Stimulated activated memory B cell treated with anti-CD40 and anti-IgM and Interleukin-4, amounts not matched to agents 10 μg/mL and 1 μg/mL and 100 μg/mL, for 72 hours (primary cell): Measurements from ENCODE around the gene ATP6V1D.
"Not testable (repeated sequence)": the region's sequence is repeated elsewhere in the genome, so short reads cannot be mapped to it uniquely, and the experiment has no call there.

Experiments used
- ATAC-seq: fragments of 150-1000 bp; cut with Tn5 transposase; 2 replicates; pipeline ENCODE4 v1.10.0; 2021
- H3K27ac Mint-ChIP-seq: one replicate; pipeline ENCODE4 v1.8.0; 2022; ENCODE audit warnings: mild to moderate bottlenecking, mixed read lengths
- H3K27me3 Mint-ChIP-seq: one replicate; pipeline ENCODE4 v1.8.0; 2022; ENCODE audit warnings: mixed read lengths
- H3K36me3 Mint-ChIP-seq: one replicate; pipeline ENCODE4 v1.8.0; 2022; ENCODE audit warnings: mixed read lengths
- H3K4me1 Mint-ChIP-seq: one replicate; pipeline ENCODE4 v1.8.0; 2022; ENCODE audit warnings: mixed read lengths
- H3K4me3 Mint-ChIP-seq: one replicate; pipeline ENCODE4 v1.8.0; 2022; ENCODE audit warnings: mild to moderate bottlenecking, moderate library complexity, mixed read lengths
- H3K9me3 Mint-ChIP-seq: one replicate; pipeline ENCODE4 v1.8.0; 2022; ENCODE audit warnings: mixed read lengths

ATP6V1D gene

GRCh38 chr14:67359775-67360469 is at the start of gene ATP6V1D, which contains the start of gene EIF2S1:
ATP6V1D (minus strand) TSS chr14:67359804; CDS start chr14:67359698, 106 bp downstream.
EIF2S1 (plus strand) TSS chr14:67360328; CDS start chr14:67364768, 4,440 bp downstream.
- peaks cover 12% of the 10 kb centered on the region for H3K36me3 Mint-ChIP-seq
- H3K9me3 Mint-ChIP-seq = no peaks in the 10 kb centered on the region
- H3K4me1 Mint-ChIP-seq = peaks cover 46% of the 10 kb centered on the region
- H3K4me3 Mint-ChIP-seq = peak within 1 kb of the TSS; percentile 99
- peak within 1 kb of the TSS; percentile 97 for H3K27ac Mint-ChIP-seq
- ATAC-seq = peak; percentile 97
- no peaks in the 10 kb centered on the region for H3K27me3 Mint-ChIP-seq

DNA sequence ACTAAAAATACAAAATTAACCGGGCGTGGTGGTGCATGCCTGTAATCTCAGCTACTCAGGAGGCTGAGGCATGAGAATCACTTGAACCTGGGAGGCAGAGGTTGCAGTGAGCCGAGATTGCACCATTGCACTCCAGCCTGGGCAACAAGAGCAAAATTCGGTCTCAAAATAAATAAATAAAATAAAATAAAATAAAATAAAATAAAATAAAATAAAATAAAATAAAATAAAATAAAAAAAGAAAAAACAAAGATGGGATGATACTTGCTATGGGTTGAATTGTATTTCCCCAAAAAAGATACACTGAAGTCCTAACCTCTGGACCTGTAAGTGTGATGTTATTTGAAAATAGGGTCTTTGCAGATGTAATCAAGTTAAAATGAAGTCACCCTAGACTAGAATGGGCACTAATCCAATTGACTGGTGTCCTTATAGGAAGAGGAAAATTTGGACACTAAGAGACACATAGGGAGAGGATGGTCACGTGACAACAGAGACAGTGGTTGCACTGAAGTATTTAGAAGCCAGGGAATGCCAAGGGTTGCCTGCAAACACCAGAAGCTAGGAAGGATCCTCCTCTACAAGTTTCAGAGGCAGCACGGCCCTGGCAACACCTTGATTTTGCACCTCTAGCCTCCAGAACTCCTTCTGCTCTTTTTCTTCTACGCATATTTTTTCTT is 48.7 kb upstream of the ATP6V1D start:
- H3K36me3 Mint-ChIP-seq, H3K4me1 Mint-ChIP-seq, H3K4me3 Mint-ChIP-seq, H3K27ac Mint-ChIP-seq, H3K9me3 Mint-ChIP-seq, ATAC-seq: not testable (repeated sequence)
- H3K27me3 Mint-ChIP-seq = peaks cover 28% of the 10 kb centered on the region

- Mint-ChIP-seq H3K27ac (no peak overlapping the region), H3K9me3 (no peaks in the 10 kb centered on the region), H3K36me3 (no peaks in the 10 kb centered on the region), H3K27me3 (peaks cover 7% of the 10 kb centered on the region), H3K4me1 (no peaks in the 10 kb centered on the region), H3K4me3 (no peak overlapping the region)
- ATAC-seq = no peak
These were observed 46.2 kb upstream of the ATP6V1D start for GRCh38 chr14:67405771-67406170.

DNA sequence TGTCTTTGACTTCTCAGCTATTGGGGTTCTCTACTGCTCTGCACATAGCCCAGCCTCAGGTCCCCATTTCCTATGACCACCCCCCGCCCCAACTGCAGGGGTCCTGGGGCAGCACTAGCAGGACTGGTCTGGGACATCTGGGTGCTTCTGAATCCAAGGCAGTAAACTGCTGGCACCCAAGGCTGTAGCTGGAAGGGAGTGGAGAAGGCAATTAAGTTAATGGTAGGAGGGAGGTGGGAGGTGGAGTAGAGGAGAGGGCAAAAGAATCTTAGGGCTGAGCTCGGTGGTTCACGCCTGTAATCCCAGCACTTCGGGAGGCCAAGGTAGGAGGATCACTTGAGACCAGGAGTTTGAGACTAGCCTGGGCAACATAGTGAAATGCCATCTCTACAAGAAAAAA is 40.8 kb upstream of the ATP6V1D start:
- no peaks in the 10 kb centered on the region for H3K9me3 Mint-ChIP-seq
- no peak for ATAC-seq
- peaks cover 15% of the 10 kb centered on the region for H3K27me3 Mint-ChIP-seq
- no peak overlapping the region for H3K27ac Mint-ChIP-seq
- no peak overlapping the region for H3K4me3 Mint-ChIP-seq
- H3K4me1 Mint-ChIP-seq = no peaks in the 10 kb centered on the region
- H3K36me3 Mint-ChIP-seq = no peaks in the 10 kb centered on the region

DNA sequence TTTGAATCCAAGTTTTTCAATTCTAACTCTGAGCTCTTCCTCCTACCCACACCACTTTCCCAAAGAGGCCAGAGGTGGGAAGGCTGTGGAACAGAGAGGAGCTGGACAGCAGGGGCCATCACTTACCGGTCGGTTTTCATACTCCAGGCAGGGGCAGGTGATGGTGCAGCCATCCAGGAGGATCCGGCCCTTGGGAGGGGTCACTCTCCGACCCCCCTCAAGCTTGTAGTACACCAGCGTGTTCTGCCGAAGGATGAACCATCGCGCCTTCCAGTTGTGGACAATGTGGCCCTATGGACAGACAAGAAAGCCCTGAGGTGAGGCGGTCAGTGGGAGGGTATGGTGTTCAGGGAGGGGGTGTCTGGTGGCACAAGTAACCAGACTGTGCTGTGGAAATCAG is 37.9 kb upstream of the ATP6V1D start:
- no peaks in the 10 kb centered on the region for H3K36me3 Mint-ChIP-seq
- no peak overlapping the region for H3K4me3 Mint-ChIP-seq
- no peaks in the 10 kb centered on the region for H3K9me3 Mint-ChIP-seq
- peaks cover 15% of the 10 kb centered on the region for H3K27me3 Mint-ChIP-seq
- no peak for ATAC-seq
- no peaks in the 10 kb centered on the region for H3K4me1 Mint-ChIP-seq
- no peak overlapping the region for H3K27ac Mint-ChIP-seq

- H3K4me1 Mint-ChIP-seq = no peaks in the 10 kb centered on the region
- ATAC-seq = no peak
- no peak overlapping the region for H3K27ac Mint-ChIP-seq
- H3K9me3 Mint-ChIP-seq = no peaks in the 10 kb centered on the region
- no peak overlapping the region for H3K4me3 Mint-ChIP-seq
- H3K27me3 Mint-ChIP-seq = peaks cover 15% of the 10 kb centered on the region
- H3K36me3 Mint-ChIP-seq = no peaks in the 10 kb centered on the region
These were observed 36.9 kb upstream of the ATP6V1D start for GRCh38 chr14:67396381-67396970.

DNA sequence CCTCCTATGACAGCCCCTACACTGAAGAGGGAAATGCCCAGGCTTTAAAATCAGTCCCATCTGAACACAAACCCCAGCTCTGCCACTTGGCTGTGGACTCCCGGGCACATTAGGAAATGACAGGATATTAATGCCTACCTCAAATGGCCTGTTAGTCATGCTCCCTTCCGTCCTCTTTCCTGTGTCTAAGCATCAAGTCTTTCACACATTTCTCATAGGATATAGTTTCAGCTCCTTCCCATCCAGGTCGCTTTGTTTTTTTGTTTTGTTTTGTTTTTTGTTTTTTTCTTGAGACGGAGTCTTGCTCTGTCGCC is 36.2 kb upstream of the ATP6V1D start:
- Mint-ChIP-seq H3K9me3 (no peaks in the 10 kb centered on the region), H3K36me3 (no peaks in the 10 kb centered on the region), H3K4me3 (no peak overlapping the region), H3K27me3 (peaks cover 15% of the 10 kb centered on the region), H3K4me1 (no peaks in the 10 kb centered on the region), H3K27ac (no peak overlapping the region)
- ATAC-seq = no peak

- H3K36me3 Mint-ChIP-seq = no peaks in the 10 kb centered on the region
- no peaks in the 10 kb centered on the region for H3K9me3 Mint-ChIP-seq
- H3K27ac Mint-ChIP-seq = no peak overlapping the region
- H3K4me1 Mint-ChIP-seq = no peaks in the 10 kb centered on the region
- no peak for ATAC-seq
- H3K27me3 Mint-ChIP-seq = peaks cover 15% of the 10 kb centered on the region
- H3K4me3 Mint-ChIP-seq = no peak overlapping the region
These were observed 35.7 kb upstream of the ATP6V1D start for GRCh38 chr14:67395086-67395875.

DNA sequence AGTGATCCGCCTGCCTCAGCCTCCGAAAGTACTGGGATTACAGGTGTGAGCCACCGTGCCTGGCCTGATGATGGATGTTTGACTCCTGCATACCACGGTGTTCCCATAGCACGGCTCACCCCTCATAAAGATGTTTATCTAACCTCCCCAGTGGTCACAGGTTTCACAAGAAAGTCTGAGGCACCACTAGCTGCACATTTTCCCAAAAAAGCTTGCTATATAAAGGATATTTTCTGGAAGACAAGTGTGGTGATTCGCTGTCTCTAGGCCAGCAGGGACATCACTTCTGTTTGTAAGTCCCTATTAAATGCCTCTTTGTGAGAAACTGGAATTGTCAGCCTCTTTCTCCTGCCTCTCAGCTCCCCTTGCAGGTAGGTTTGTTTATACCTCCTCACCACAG is 34.1 kb upstream of the ATP6V1D start:
- no peaks in the 10 kb centered on the region for H3K9me3 Mint-ChIP-seq
- H3K36me3 Mint-ChIP-seq = no peaks in the 10 kb centered on the region
- H3K27me3 Mint-ChIP-seq = peaks cover 9% of the 10 kb centered on the region
- no peak overlapping the region for H3K27ac Mint-ChIP-seq
- no peaks in the 10 kb centered on the region for H3K4me1 Mint-ChIP-seq
- no peak overlapping the region for H3K4me3 Mint-ChIP-seq
- no peak for ATAC-seq

- H3K27me3 Mint-ChIP-seq = no peaks in the 10 kb centered on the region
- H3K4me1 Mint-ChIP-seq = no peaks in the 10 kb centered on the region
- no peak overlapping the region for H3K27ac Mint-ChIP-seq
- no peaks in the 10 kb centered on the region for H3K9me3 Mint-ChIP-seq
- no peak for ATAC-seq
- peaks cover 4% of the 10 kb centered on the region for H3K36me3 Mint-ChIP-seq
- H3K4me3 Mint-ChIP-seq = no peak overlapping the region
These were observed 33.2 kb upstream of the ATP6V1D start for GRCh38 chr14:67392800-67393199.

- Mint-ChIP-seq H3K4me1 (no peaks in the 10 kb centered on the region), H3K4me3 (no peak overlapping the region), H3K36me3 (peaks cover 10% of the 10 kb centered on the region), H3K9me3 (no peaks in the 10 kb centered on the region), H3K27me3 (no peaks in the 10 kb centered on the region), H3K27ac (no peak overlapping the region)
- no peak for ATAC-seq
These were observed 32.5 kb upstream of the ATP6V1D start for GRCh38 chr14:67392123-67392522.

DNA sequence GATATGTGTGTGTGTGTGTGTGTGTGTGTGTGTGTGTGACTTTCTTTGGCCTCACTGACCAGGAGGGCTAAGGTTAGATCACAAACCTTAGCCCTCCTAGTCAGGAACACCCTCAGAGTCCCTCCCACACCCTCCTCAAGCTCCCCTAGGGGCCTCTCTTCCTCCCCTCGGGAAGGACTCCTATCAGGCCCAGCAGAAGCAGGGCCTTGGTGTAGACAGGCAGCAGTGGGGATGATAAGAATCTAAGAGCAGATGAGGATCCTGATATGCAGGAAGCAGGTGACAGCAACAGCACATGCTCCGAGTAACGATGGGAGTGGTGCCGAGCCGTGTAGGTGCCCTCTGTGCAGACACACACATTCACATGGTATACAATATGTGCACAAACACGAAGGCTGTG is 31.7 kb upstream of the ATP6V1D start:
- H3K9me3 Mint-ChIP-seq = no peaks in the 10 kb centered on the region
- no peaks in the 10 kb centered on the region for H3K4me1 Mint-ChIP-seq
- peaks cover 15% of the 10 kb centered on the region for H3K36me3 Mint-ChIP-seq
- H3K27ac Mint-ChIP-seq = no peak overlapping the region
- H3K27me3 Mint-ChIP-seq = no peaks in the 10 kb centered on the region
- ATAC-seq = no peak
- no peak overlapping the region for H3K4me3 Mint-ChIP-seq

GRCh38 chr14:67389811-67390534 is 30.4 kb upstream of the ATP6V1D start:
- Mint-ChIP-seq H3K9me3 (no peaks in the 10 kb centered on the region), H3K27ac (no peak overlapping the region), H3K4me1 (no peaks in the 10 kb centered on the region), H3K36me3 (peaks cover 24% of the 10 kb centered on the region), H3K27me3 (no peaks in the 10 kb centered on the region), H3K4me3 (no peak overlapping the region)
- ATAC-seq = no peak

DNA sequence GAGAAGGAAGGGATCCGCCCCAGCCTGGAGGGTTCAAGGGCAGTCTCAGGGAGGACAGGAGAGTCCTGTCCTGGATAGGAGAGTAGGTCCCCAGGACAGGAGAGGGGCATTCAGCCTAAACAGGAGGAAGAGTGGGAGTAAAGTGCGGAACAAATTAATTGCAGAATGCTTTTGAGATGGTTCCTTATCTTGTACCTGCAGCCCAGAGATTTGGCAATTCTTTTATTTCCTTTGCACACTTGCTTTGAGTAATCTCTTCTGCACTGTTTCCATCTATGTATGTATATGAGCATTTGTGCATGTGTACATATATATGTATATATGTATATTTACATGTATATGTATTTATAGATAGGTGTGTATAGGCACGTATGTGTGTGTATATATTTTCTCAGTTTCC is 29.7 kb upstream of the ATP6V1D start:
- Mint-ChIP-seq H3K27ac (no peak overlapping the region), H3K4me3 (no peak overlapping the region), H3K4me1 (no peaks in the 10 kb centered on the region), H3K9me3 (no peaks in the 10 kb centered on the region), H3K27me3 (no peaks in the 10 kb centered on the region), H3K36me3 (peaks cover 24% of the 10 kb centered on the region)
- no peak for ATAC-seq

- Mint-ChIP-seq H3K27ac (no peak overlapping the region), H3K9me3 (no peaks in the 10 kb centered on the region), H3K36me3 (peaks cover 32% of the 10 kb centered on the region), H3K27me3 (no peaks in the 10 kb centered on the region), H3K4me3 (no peak overlapping the region), H3K4me1 (no peaks in the 10 kb centered on the region)
- no peak for ATAC-seq
These were observed 27.6 kb upstream of the ATP6V1D start for GRCh38 chr14:67387195-67387594.
